HG02981 (cell line): ENCODE measurements around the gene CCDC160.
"Not testable (repeated sequence)": the region's sequence is repeated elsewhere in the genome, so short reads cannot be mapped to it uniquely, and the experiment has no call there.

Experiments
- ATAC-seq: cut with Tn5 transposase; IDR thresholded peaks from one replicate; pipeline ENCODE4 v1.9.1; 2021; ENCODE audit warnings: mild to moderate bottlenecking, moderate library complexity; ENCODE audit not compliant: unreplicated experiment

Gene CCDC160

GRCh38 chrX:134236626-134237614, at the start of gene CCDC160:
Gene CCDC160 (plus strand): TSS chrX:134237182. CDS start chrX:134244801, 7,619 bp downstream.
- ATAC-seq, result no peak

- no peak for ATAC-seq
Measured at GRCh38 chrX:134191281-134191680, 45.7 kb upstream of the CCDC160 start.

- no peak for ATAC-seq
Measured at GRCh38 chrX:134194915-134195314, 42.1 kb upstream of the CCDC160 start.

- no peak for ATAC-seq
Measured at GRCh38 chrX:134202561-134202960, 34.4 kb upstream of the CCDC160 start.

GRCh38 chrX:134206221-134206620, 30.8 kb upstream of the CCDC160 start:
- ATAC-seq, result no peak

- ATAC-seq, result no peak
Measured at GRCh38 chrX:134210465-134210864, 26.5 kb upstream of the CCDC160 start.

GRCh38 chrX:134235236-134235635, 1.7 kb upstream of the CCDC160 start:
- ATAC-seq, result no peak

GRCh38 chrX:134238144-134238543, 1.2 kb downstream of the CCDC160 start:
- ATAC-seq, result not testable (repeated sequence)

GRCh38 chrX:134239016-134239415, 2.0 kb downstream of the CCDC160 start:
- ATAC-seq, result no peak

GRCh38 chrX:134240209-134240608, 3.2 kb downstream of the CCDC160 start:
- ATAC-seq, result no peak

- ATAC-seq, result no peak
Measured at GRCh38 chrX:134241960-134242619, 5.1 kb downstream of the CCDC160 start.

- ATAC-seq, result no peak
Measured at GRCh38 chrX:134244043-134244442, 7.1 kb downstream of the CCDC160 start.

- no peak for ATAC-seq
Measured at GRCh38 chrX:134246282-134246681, 9.3 kb downstream of the CCDC160 start.

- no peak for ATAC-seq
Measured at GRCh38 chrX:134247492-134247891, 10.5 kb downstream of the CCDC160 start.

GRCh38 chrX:134249241-134249640, 12.3 kb downstream of the CCDC160 start:
- no peak for ATAC-seq

GRCh38 chrX:134251241-134251640, 14.3 kb downstream of the CCDC160 start:
- no peak for ATAC-seq

GRCh38 chrX:134254511-134254910, 17.5 kb downstream of the CCDC160 start:
- ATAC-seq, result no peak

- no peak for ATAC-seq
Measured at GRCh38 chrX:134255555-134255954, 18.6 kb downstream of the CCDC160 start.

GRCh38 chrX:134256684-134257083, 19.7 kb downstream of the CCDC160 start:
- ATAC-seq, result no peak

GRCh38 chrX:134258202-134258601, 21.2 kb downstream of the CCDC160 start:
- no peak for ATAC-seq

GRCh38 chrX:134285934-134286333, 49.0 kb downstream of the CCDC160 start:
- not testable (repeated sequence) for ATAC-seq

- ATAC-seq, result no peak
Measured at GRCh38 chrX:134287346-134287745, 50.4 kb downstream of the CCDC160 start.
